HG02870 (cell line): ENCODE data around the gene HPCAL4.

Experiments
- ATAC-seq: cut with Tn5 transposase; IDR thresholded peaks from one replicate; pipeline ENCODE4 v1.9.1; 2021; ENCODE audit warnings: mild to moderate bottlenecking, moderate library complexity; ENCODE audit not compliant: unreplicated experiment

The HPCAL4 gene

GRCh38 chr1:39691383-39692151 lies at the start of gene HPCAL4:
Gene HPCAL4, minus strand, starts transcription at chr1:39691433. Its CDS starts 6,830 bp downstream, at chr1:39684603.
- ATAC-seq, result peak; percentile 88

GRCh38 chr1:39738622-39739366 lies 47.6 kb upstream of the HPCAL4 start, which contains the start of gene PPIE:
Gene PPIE, plus strand, starts transcription at chr1:39738882. Its CDS starts 19 bp downstream, at chr1:39738901.
- peak; percentile 81 for ATAC-seq

- no peak for ATAC-seq
These were observed 46.4 kb upstream of the HPCAL4 start for GRCh38 chr1:39737546-39738169.

GRCh38 chr1:39735731-39736130 lies 44.5 kb upstream of the HPCAL4 start:
- no peak for ATAC-seq

- ATAC-seq, result no peak
These were observed 41.9 kb upstream of the HPCAL4 start for GRCh38 chr1:39733161-39733560.

GRCh38 chr1:39732730-39733129 lies 41.5 kb upstream of the HPCAL4 start:
- ATAC-seq, result no peak

- ATAC-seq, result no peak
These were observed 38.6 kb upstream of the HPCAL4 start for GRCh38 chr1:39729842-39730241.

GRCh38 chr1:39729030-39729429 lies 37.8 kb upstream of the HPCAL4 start:
- no peak for ATAC-seq

- ATAC-seq, result no peak
These were observed 36.7 kb upstream of the HPCAL4 start for GRCh38 chr1:39727932-39728317.

GRCh38 chr1:39727221-39727931 lies 36.1 kb upstream of the HPCAL4 start:
- ATAC-seq, result no peak

GRCh38 chr1:39726600-39726999 lies 35.4 kb upstream of the HPCAL4 start:
- ATAC-seq, result no peak

GRCh38 chr1:39722495-39722894 lies 31.3 kb upstream of the HPCAL4 start:
- ATAC-seq, result no peak

GRCh38 chr1:39721664-39722063 lies 30.4 kb upstream of the HPCAL4 start:
- no peak for ATAC-seq

GRCh38 chr1:39720094-39720999 lies 29.1 kb upstream of the HPCAL4 start:
- ATAC-seq, result no peak

- no peak for ATAC-seq
These were observed 26.6 kb upstream of the HPCAL4 start for GRCh38 chr1:39717809-39718208.

GRCh38 chr1:39713557-39713956 lies 22.3 kb upstream of the HPCAL4 start:
- ATAC-seq, result no peak

GRCh38 chr1:39711966-39712340 lies 20.7 kb upstream of the HPCAL4 start:
- ATAC-seq, result no peak

GRCh38 chr1:39711104-39711965 lies 20.1 kb upstream of the HPCAL4 start:
- no peak for ATAC-seq

GRCh38 chr1:39707506-39707905 lies 16.3 kb upstream of the HPCAL4 start:
- no peak for ATAC-seq
